GM12872 (cell line): ENCODE data around the gene MTHFD1L.

Experiments
- TF ChIP-seq, protein P1 (sequence below): IDR thresholded peaks from 3 replicates; pipeline ENCODE4 v1.5.1; 2011; ENCODE audit warnings: low read depth, mild to moderate bottlenecking, low read length, moderate library complexity; ENCODE audit not compliant: insufficient read depth

MTHFD1L gene

DNA sequence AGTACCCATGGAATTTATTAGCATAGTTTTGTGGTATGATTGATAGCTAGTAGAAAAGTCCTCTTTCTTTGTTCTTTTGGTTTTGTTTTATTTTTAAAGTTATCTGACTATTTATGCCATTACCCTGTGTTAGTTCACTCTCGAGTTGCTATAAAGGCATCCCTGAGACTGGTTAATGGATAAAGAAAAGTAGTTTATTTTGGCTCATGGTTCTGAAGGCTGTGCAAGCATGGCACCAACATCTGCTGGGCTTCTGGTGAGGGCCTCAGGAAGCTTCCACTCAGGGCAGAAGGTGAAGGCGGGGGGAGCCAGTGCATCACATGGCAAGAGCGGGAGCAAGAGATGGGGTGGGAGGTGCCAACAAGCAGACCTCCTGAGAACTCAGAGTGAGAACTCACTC lies 166.5 kb downstream of the MTHFD1L start:
- TF ChIP-seq, protein P1, sequence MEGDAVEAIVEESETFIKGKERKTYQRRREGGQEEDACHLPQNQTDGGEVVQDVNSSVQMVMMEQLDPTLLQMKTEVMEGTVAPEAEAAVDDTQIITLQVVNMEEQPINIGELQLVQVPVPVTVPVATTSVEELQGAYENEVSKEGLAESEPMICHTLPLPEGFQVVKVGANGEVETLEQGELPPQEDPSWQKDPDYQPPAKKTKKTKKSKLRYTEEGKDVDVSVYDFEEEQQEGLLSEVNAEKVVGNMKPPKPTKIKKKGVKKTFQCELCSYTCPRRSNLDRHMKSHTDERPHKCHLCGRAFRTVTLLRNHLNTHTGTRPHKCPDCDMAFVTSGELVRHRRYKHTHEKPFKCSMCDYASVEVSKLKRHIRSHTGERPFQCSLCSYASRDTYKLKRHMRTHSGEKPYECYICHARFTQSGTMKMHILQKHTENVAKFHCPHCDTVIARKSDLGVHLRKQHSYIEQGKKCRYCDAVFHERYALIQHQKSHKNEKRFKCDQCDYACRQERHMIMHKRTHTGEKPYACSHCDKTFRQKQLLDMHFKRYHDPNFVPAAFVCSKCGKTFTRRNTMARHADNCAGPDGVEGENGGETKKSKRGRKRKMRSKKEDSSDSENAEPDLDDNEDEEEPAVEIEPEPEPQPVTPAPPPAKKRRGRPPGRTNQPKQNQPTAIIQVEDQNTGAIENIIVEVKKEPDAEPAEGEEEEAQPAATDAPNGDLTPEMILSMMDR: no peak

DNA sequence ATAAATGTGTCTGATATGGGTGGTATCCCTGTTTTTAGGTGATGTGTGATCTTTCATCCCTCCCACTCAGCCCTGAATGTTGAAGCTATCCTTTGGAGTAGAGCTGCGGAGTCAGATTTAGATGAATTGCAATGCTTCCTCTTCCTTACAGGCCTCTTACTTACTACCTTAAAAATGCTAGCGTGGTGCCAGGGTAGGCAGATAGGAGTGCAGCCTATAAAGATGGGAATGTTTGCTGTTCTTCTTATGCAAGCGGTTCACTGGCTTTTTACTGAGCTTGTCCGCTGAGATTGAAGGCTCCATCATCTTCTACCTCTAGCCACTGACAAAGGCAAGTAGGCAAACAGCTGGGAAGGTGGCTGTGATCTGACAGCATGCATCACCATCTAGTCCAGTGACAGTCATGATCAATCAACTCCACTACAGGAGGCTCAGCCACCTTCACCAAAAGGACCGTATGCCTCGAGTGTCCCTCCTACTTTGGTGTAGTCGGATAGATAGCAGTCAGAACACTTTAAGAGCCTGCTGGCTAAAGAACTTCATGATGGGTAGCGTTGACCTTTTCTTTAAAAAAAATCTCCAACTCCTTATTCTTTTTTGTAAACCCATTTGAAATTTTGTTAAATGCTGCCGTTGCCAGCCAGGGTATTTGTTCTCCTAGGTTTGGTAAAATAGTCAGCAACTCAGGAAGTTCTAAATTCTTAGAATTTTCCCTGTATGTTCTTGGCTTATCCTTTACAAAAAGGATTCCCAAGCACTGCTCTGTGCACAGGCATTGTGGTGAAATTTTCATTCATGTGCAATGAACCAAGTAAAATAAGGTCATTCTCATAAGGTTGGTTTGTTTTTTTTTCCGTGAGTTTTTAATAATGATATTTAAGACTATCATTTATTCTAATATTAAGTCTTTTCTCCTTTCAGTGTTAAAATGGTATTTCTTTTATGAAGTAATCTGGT lies 169.6 kb downstream of the MTHFD1L start:
- TF ChIP-seq, protein P1: no peak

DNA sequence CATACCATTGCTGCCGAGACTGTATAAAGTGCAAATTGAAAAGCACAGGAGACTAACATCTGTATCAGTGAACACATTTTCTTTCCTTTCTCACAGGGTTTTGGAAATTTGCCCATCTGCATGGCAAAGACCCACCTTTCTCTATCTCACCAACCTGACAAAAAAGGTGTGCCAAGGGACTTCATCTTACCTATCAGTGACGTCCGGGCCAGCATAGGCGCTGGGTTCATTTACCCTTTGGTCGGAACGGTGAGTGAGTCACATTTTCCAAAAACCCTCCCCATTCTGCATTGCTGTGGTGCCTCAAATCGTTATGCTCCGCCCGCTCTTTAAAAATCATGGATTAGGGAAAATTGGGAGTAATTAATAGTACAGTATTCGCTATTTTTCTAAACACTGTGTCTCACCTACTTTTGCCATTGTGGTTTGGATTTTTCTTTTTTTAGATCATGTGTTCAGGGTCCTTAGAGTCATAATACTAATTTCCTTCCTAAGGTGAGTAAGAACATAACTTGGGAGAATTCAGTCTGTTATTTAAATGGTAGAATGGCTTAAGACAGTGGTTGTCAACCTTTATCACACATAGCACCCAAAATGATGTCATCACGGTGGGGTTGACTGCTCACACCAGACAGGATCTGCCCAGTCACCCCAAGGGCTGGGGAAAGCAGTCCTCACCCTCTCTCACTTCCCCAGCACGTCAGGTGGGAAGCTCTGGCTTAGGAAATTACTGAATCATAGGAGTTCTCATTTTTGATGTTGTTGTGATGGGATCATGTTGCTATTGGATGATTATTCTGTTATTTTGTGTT lies 171.6 kb downstream of the MTHFD1L start:
- TF ChIP-seq, protein P1: no peak

DNA sequence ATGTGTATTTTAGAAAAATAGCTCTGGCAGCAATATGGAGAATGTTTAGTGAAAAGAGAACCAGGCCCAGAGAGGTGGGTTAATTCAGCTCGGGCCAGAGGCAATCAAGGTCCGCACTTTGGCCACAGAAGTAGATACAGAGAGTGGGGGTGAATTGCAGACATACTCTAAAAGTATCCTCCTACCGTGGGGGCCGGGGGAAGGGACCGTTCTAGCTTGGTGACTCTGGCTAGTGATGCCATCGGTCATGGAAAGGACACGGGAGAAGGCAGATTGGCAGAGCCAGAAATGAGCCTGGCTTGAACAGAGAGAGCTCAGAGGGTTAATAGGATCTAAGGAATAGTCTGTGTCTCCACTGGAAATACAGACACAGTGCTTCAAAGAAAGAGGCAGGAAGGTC lies 173.1 kb downstream of the MTHFD1L start:
- TF ChIP-seq, protein P1: no peak

DNA sequence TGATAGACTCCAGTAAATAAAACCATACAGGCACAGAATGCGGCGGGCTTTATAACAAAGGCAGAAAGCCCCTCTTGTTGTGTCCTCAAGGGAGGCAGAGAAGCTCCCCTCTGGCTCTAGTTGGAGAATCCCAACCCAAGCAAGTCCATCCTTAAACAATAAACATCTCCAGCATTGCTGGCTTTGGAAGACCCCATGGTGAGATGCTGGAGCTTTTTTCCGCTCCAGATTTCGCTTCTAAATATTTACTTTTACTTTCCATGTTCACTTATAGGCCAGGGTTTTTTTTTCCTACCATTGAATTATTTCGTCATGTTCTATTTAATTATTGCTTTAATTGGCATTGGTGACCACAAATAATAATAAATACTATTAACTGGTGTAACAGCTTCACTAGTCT lies 176.2 kb downstream of the MTHFD1L start:
- TF ChIP-seq, protein P1: no peak

DNA sequence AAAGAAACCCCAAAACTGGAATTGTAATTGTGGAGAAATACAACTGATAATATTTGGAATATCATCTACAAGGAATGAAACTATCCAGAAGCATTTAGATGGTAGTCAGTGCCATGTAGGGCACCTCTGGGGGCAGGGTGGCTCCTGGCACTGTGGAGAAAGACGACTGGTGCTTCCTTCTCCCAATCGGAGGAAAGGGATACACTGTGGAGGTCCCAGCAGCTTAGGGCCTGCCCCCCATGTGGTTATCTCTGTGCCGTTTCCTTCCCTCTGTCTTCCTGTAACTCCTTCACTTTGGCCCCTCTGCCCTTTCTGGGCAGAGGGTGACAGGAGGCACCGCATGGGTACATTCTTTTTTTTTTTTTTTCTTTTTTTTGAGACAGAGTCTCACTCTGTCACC lies 178.4 kb downstream of the MTHFD1L start:
- TF ChIP-seq, protein P1: no peak
